Mesenchymal stem cell (in vitro differentiated cells and primary cell): ENCODE measurements around the gene TTBK1.

Experiments
- DNase-seq: peaks from one replicate; pipeline ENCODE4 v3.0.0-alpha.2; 2013
- H2AFZ ChIP-seq: one replicate; pipeline ENCODE4 v1.6.1; 2013; ENCODE audit warnings: low read depth, mild to moderate bottlenecking, control low read depth, inconsistent platforms, low read length, moderate library complexity
- H2AK5ac ChIP-seq: 2 replicates; pipeline ENCODE4 v1.6.1; 2013; ENCODE audit warnings: low read length, moderate library complexity, mild to moderate bottlenecking, inconsistent platforms; ENCODE audit not compliant: severe bottlenecking
- H2BK120ac ChIP-seq: one replicate; pipeline ENCODE4 v1.6.1; 2013; ENCODE audit warnings: low read depth, mild to moderate bottlenecking, inconsistent platforms, low read length, moderate library complexity
- H2BK12ac ChIP-seq, 2 experiments: one replicate each; pipeline ENCODE4 v1.6.1; 2013; ENCODE audit warnings: inconsistent platforms in 2 of 2, low read length in 2 of 2, mild to moderate bottlenecking in 2 of 2, moderate library complexity in 2 of 2, control low read depth in 1 of 2
- H2BK15ac ChIP-seq: one replicate; pipeline ENCODE4 v1.6.1; 2013; ENCODE audit warnings: mild to moderate bottlenecking, low read depth, inconsistent platforms; ENCODE audit not compliant: poor library complexity, severe bottlenecking
- H2BK5ac ChIP-seq: 2 replicates; pipeline ENCODE4 v1.6.1; 2013; ENCODE audit warnings: low read depth, mild to moderate bottlenecking, low read length, control low read depth, inconsistent platforms; ENCODE audit not compliant: poor library complexity, severe bottlenecking
- H3K14ac ChIP-seq, 2 experiments: one replicate each; pipeline ENCODE4 v1.6.1; 2013; ENCODE audit warnings: inconsistent platforms in 2 of 2, low read length in 2 of 2, control low read depth in 1 of 2, mild to moderate bottlenecking in 1 of 2, moderate library complexity in 1 of 2
- H3K18ac ChIP-seq, 2 experiments: one replicate each; pipeline ENCODE4 v1.6.1; 2013; ENCODE audit warnings: inconsistent platforms in 2 of 2, low read length in 2 of 2, control low read depth in 1 of 2, low read depth in 1 of 2, mild to moderate bottlenecking in 1 of 2
- H3K23ac ChIP-seq, 2 experiments: one replicate each; pipeline ENCODE4 v1.6.1; 2013; ENCODE audit warnings: inconsistent platforms in 2 of 2, low read length in 2 of 2, mild to moderate bottlenecking in 2 of 2, moderate library complexity in 2 of 2, control low read depth in 1 of 2
- H3K27ac ChIP-seq: 2 replicates; pipeline ENCODE4 v1.5.1; 2013; ENCODE audit warnings: mild to moderate bottlenecking, moderate library complexity, low read length, control low read depth, inconsistent platforms; ENCODE audit not compliant: poor library complexity, severe bottlenecking
- H3K27me3 ChIP-seq, 2 experiments: 2 replicates each; pipeline versions ENCODE4 v1.6.1 to v1.7.0; 2013; ENCODE audit warnings: low read length in 2 of 2, mild to moderate bottlenecking in 2 of 2, moderate library complexity in 2 of 2, control low read depth in 1 of 2, inconsistent platforms in 1 of 2; ENCODE audit not compliant: control insufficient read depth in 1 of 2, insufficient read depth in 1 of 2
- H3K36me3 ChIP-seq, 2 experiments: 2 replicates each; pipeline versions ENCODE4 v1.6.1 to v1.7.0; 2013; ENCODE audit warnings: low read length in 2 of 2, control low read depth in 1 of 2, inconsistent platforms in 1 of 2, low read depth in 1 of 2, mild to moderate bottlenecking in 1 of 2; ENCODE audit not compliant: insufficient read depth in 2 of 2, control insufficient read depth in 1 of 2
- H3K4ac ChIP-seq, 2 experiments: one replicate each; pipeline ENCODE4 v1.6.1; 2013; ENCODE audit warnings: inconsistent platforms in 2 of 2, low read length in 2 of 2, mild to moderate bottlenecking in 2 of 2, moderate library complexity in 2 of 2, control low read depth in 1 of 2, low read depth in 1 of 2
- H3K4me1 ChIP-seq: 2 replicates; pipeline ENCODE4 v1.6.1; 2013; ENCODE audit warnings: low read depth, low read length, control low read depth; ENCODE audit not compliant: control insufficient read depth, insufficient read depth
- H3K4me2 ChIP-seq: 2 replicates; pipeline ENCODE4 v1.6.1; 2013; ENCODE audit warnings: low read length, mild to moderate bottlenecking, inconsistent platforms; ENCODE audit not compliant: poor library complexity, severe bottlenecking
- H3K4me3 ChIP-seq, 2 experiments: 2 replicates each; pipeline versions ENCODE4 v1.5.1 to v1.7.0; 2013; ENCODE audit warnings: low read length in 2 of 2, mild to moderate bottlenecking in 2 of 2, control low read depth in 1 of 2, low read depth in 1 of 2; ENCODE audit not compliant: insufficient read depth in 1 of 2
- H3K79me1 ChIP-seq: replicated peaks from 2 replicates; pipeline ENCODE4 v1.6.1; 2013; ENCODE audit warnings: mild to moderate bottlenecking, control low read depth, low read length, inconsistent platforms; ENCODE audit not compliant: poor library complexity, severe bottlenecking
- H3K9ac ChIP-seq: 2 replicates; pipeline ENCODE4 v1.7.0; 2013; ENCODE audit warnings: mild to moderate bottlenecking, low read length, moderate library complexity
- H3K9me3 ChIP-seq: 2 replicates; pipeline ENCODE4 v1.7.0; 2013; ENCODE audit warnings: mild to moderate bottlenecking, low read length; ENCODE audit not compliant: control insufficient read depth
- H4K8ac ChIP-seq: one replicate; pipeline ENCODE4 v1.6.1; 2013; ENCODE audit warnings: inconsistent platforms, mild to moderate bottlenecking, low read length, moderate library complexity
- H4K91ac ChIP-seq: one replicate; pipeline ENCODE4 v1.6.1; 2013; ENCODE audit warnings: mild to moderate bottlenecking, low read length, inconsistent platforms
- WGBS: methylation state at CpG from one replicate; pipeline ENCODE4 v1.1.7; 2013; ENCODE audit warnings: mixed read lengths; 5-methylcytosine and 5-hydroxymethylcytosine counted together

TTBK1 gene

GRCh38 chr6:43255408-43256054 is 12.2 kb downstream of the TTBK1 start:
- H4K91ac ChIP-seq, result no peak overlapping the region
- DNase-seq, result no peak
- H2BK12ac ChIP-seq, result no peak overlapping the region
- H3K4ac ChIP-seq, result no peak overlapping the region
- no peaks in the 10 kb centered on the region for H3K79me1 ChIP-seq
- H3K36me3 ChIP-seq, result no peaks in the 10 kb centered on the region
- no peak overlapping the region for H3K27ac ChIP-seq
- H2BK15ac ChIP-seq, result no peak overlapping the region
- no peak overlapping the region for H2AFZ ChIP-seq
- H3K4me1 ChIP-seq, result peaks cover 1% of the 10 kb centered on the region
- H3K4me3 ChIP-seq, result no peak overlapping the region
- H3K23ac ChIP-seq, result no peak overlapping the region
- H3K9me3 ChIP-seq, result no peaks in the 10 kb centered on the region
- no peak overlapping the region for H4K8ac ChIP-seq
- no peak overlapping the region for H2BK120ac ChIP-seq
- no peak overlapping the region for H3K14ac ChIP-seq
- no peak overlapping the region for H3K4me2 ChIP-seq
- no peak overlapping the region for H2AK5ac ChIP-seq
- 80% methylated on average over 7 of the region's 11 CpGs for WGBS
- H3K18ac ChIP-seq, result no peak overlapping the region
- H2BK5ac ChIP-seq, result no peak overlapping the region
- H3K27me3 ChIP-seq, result peaks cover 66 to 67% of the 10 kb centered on the region in 2 experiments
- H3K9ac ChIP-seq, result no peak overlapping the region

GRCh38 chr6:43256670-43257366 is 13.5 kb downstream of the TTBK1 start:
- Histone ChIP-seq H3K14ac (no peak overlapping the region), H3K36me3 (no peaks in the 10 kb centered on the region), H3K18ac (no peak overlapping the region), H3K9ac (no peak overlapping the region), H2AK5ac (no peak overlapping the region), H2BK120ac (no peak overlapping the region), H3K9me3 (no peaks in the 10 kb centered on the region), H2BK12ac (no peak overlapping the region), H3K4ac (no peak overlapping the region), H3K27me3 (peaks cover 57 to 58% of the 10 kb centered on the region in 2 experiments), H3K4me1 (no peaks in the 10 kb centered on the region), H2AFZ (no peak overlapping the region), H3K4me3 (no peak overlapping the region), H3K4me2 (no peak overlapping the region), H2BK5ac (no peak overlapping the region), H4K8ac (no peak overlapping the region), H4K91ac (no peak overlapping the region), H3K27ac (no peak overlapping the region), H3K79me1 (no peaks in the 10 kb centered on the region), H2BK15ac (no peak overlapping the region), H3K23ac (no peak overlapping the region)
- 81% methylated on average over 9 of the region's 9 CpGs for WGBS
- no peak for DNase-seq

DNA sequence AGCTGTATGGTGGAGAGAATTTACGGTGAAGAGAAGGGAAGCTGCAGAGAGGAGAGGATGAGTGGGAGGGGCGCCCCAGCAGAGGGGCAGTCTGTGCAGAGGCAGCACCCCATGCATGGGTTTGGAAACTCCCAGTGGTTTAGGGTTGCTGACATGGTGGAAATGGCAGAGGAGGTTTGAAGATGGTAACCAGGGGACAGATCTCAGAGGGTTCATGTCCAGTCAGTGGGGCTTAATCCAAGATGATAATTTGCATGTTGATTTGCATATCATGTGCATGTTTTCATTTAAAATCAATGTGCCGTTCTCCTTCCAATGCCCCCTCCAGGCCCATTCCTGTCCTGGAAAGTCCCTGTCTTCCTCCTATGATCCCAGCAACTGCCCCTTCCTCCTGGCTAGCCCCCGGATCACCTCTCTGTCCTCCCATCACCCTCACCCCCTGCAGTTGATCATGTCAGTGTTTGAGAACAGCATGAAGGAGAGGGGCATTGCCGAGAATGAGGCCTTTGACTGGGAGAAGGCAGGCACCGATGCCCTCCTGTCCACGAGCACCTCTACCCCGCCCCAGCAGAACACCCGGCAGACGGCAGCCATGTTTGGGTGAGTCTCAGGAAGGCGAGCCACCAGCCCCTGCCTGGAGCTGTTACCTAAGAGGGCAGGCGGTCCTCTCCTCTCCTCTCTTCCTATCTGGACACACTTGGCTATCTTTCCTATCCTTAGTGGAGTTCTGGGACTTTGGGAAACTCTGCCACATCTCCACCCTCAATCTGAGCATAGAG is 14.3 kb downstream of the TTBK1 start:
- Histone ChIP-seq H3K27ac (no peak overlapping the region), H2BK12ac (no peak overlapping the region), H3K79me1 (no peaks in the 10 kb centered on the region), H3K27me3 (peaks cover 51 to 52% of the 10 kb centered on the region in 2 experiments), H3K4me3 (no peak overlapping the region), H2AFZ (no peak overlapping the region), H3K9me3 (no peaks in the 10 kb centered on the region), H4K91ac (no peak overlapping the region), H4K8ac (no peak overlapping the region), H2BK120ac (no peak overlapping the region), H3K18ac (no peak overlapping the region), H3K23ac (no peak overlapping the region), H2AK5ac (no peak overlapping the region), H3K36me3 (no peaks in the 10 kb centered on the region), H3K4me2 (no peak overlapping the region), H3K14ac (no peak overlapping the region), H3K9ac (no peak overlapping the region), H3K4ac (no peak overlapping the region), H2BK5ac (no peak overlapping the region), H3K4me1 (no peaks in the 10 kb centered on the region), H2BK15ac (no peak overlapping the region)
- DNase-seq, result no peak
- 78% methylated on average over 12 of the region's 12 CpGs for WGBS

GRCh38 chr6:43258180-43258579 is 14.9 kb downstream of the TTBK1 start:
- H3K4ac ChIP-seq, result no peak overlapping the region
- H3K4me3 ChIP-seq, result no peak overlapping the region
- no peak overlapping the region for H3K18ac ChIP-seq
- 76% methylated on average over 3 of the region's 4 CpGs for WGBS
- H3K27ac ChIP-seq, result no peak overlapping the region
- H4K8ac ChIP-seq, result no peak overlapping the region
- no peak overlapping the region for H2BK120ac ChIP-seq
- H2AFZ ChIP-seq, result no peak overlapping the region
- peaks cover 45% of the 10 kb centered on the region in 2 experiments for H3K27me3 ChIP-seq
- H3K79me1 ChIP-seq, result no peaks in the 10 kb centered on the region
- no peak overlapping the region for H3K23ac ChIP-seq
- no peaks in the 10 kb centered on the region for H3K4me1 ChIP-seq
- no peak overlapping the region for H2BK5ac ChIP-seq
- DNase-seq, result no peak
- no peak overlapping the region for H2AK5ac ChIP-seq
- no peak overlapping the region for H3K14ac ChIP-seq
- H4K91ac ChIP-seq, result no peak overlapping the region
- no peaks in the 10 kb centered on the region for H3K36me3 ChIP-seq
- no peak overlapping the region for H2BK15ac ChIP-seq
- no peaks in the 10 kb centered on the region for H3K9me3 ChIP-seq
- H3K9ac ChIP-seq, result no peak overlapping the region
- no peak overlapping the region for H2BK12ac ChIP-seq
- H3K4me2 ChIP-seq, result no peak overlapping the region
